Right hindlimb (tissue), 1 donor: ENCODE measurements around the gene RGS14.
A peak's percentile ranks its signal among the peaks of the same experiment; 100 is the strongest.
"Not testable (repeated sequence)": the region's sequence is repeated elsewhere in the genome, so short reads cannot be mapped to it uniquely, and the experiment has no call there.

Source experiments
- DNase-seq: peaks from one replicate; pipeline ENCODE4 v3.0.0-alpha.2; 2018

Gene RGS14

GRCh38 chr5:177366528-177367322 is 9.0 kb downstream of the RGS14 start:
- peak; percentile 95 for DNase-seq

GRCh38 chr5:177367323-177367848 is 9.7 kb downstream of the RGS14 start:
- DNase-seq = no peak

- no peak for DNase-seq
Measured at GRCh38 chr5:177367981-177368868, 10.5 kb downstream of the RGS14 start.

GRCh38 chr5:177368869-177369644 is 11.3 kb downstream of the RGS14 start:
- no peak for DNase-seq

DNA sequence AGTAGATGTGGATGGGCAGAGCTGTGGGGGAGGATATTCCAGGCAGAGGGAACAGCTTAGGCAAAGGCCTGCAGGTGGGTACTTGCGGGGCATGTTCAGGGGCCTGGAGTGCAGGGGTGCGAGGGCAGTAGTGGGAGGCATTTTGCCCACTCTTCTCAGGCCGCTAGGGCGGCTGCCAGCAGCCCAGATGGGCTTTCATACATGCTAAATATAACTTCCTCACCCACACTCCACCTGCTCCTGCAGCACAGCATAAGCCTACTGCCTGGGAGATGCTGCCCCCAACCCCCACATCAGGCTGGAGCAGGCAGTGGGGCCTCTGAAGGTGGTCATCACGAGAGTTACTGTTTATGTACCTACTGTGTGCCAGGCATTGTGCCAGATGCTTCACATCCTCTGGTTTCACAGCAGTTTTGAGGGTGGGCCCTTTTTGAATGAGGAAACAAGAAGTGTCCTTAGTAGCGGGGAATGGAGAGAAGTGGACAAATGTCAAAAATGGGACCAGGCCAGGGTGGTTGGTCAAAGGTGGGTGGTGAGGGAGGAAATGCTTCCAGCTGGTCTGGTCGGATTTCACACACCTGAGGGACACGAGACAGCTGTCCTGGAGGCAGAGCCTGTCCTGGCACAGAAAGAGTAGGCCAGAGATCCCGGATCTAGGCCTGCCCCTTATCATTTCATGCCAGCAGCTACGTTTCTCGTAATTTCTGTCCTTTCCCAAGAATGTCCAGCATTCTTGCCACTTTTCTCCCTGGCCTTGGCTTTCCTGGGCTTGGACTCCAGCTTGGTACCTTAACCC is 12.1 kb downstream of the RGS14 start:
- DNase-seq = peak; percentile 57

- peak; percentile 91 for DNase-seq
Measured at GRCh38 chr5:177370488-177371119, 12.9 kb downstream of the RGS14 start.

- DNase-seq = no peak
Measured at GRCh38 chr5:177371120-177372033, 13.7 kb downstream of the RGS14 start.

- peak; percentile 32 for DNase-seq
Measured at GRCh38 chr5:177372034-177372896, 14.5 kb downstream of the RGS14 start.

GRCh38 chr5:177372910-177373309 is 15.2 kb downstream of the RGS14 start:
- DNase-seq = no peak

GRCh38 chr5:177373806-177374205 is 16.1 kb downstream of the RGS14 start:
- DNase-seq = no peak

GRCh38 chr5:177374211-177374610 is 16.5 kb downstream of the RGS14 start:
- no peak for DNase-seq

GRCh38 chr5:177375516-177375915 is 17.8 kb downstream of the RGS14 start:
- DNase-seq = not testable (repeated sequence)

DNA sequence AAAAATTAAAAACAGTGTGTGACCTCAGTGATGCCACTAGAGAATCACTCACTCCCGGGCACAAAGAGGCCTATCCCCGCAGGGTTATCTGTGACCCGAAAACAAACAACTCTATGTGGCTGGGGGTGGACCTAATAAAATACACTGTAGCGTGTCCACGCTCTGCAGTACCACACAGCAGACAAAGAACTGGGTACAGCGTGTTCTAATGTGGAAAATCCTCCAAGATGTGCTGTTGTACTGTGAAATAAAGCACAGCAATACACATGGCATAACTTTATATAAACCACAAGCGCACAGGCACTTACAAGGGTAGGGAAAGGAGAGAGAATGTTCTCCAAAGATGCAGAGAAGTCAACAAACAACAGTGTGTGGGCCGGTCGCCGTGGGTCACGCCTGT is 18.4 kb downstream of the RGS14 start:
- DNase-seq = no peak

- DNase-seq = no peak
Measured at GRCh38 chr5:177377851-177378776, 20.4 kb downstream of the RGS14 start.

- no peak for DNase-seq
Measured at GRCh38 chr5:177378884-177379883, 21.5 kb downstream of the RGS14 start.

DNA sequence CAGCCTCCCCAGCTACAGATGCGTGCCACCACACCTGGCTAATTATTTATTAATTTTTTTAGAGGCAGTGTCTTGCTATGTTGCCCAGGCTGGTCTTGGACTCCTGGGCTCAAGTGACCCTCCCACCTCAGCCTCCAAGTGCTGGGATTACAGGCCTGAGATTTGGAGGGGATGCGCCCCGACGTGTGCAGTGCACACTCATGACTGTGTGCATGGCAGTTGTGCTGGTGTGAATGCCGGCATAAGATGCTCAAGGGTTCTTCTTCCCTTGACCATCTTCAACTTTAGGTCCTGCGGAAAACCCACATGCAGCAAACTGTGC is 23.0 kb downstream of the RGS14 start:
- no peak for DNase-seq

GRCh38 chr5:177382423-177383029 is 24.8 kb downstream of the RGS14 start:
- DNase-seq = peak; percentile 72
